Smooth muscle cell of the brain vasculature (primary cell): ENCODE measurements around the gene UBQLN1.
"Not testable (repeated sequence)": the region's sequence is repeated elsewhere in the genome, so short reads cannot be mapped to it uniquely, and the experiment has no call there.

Experiments used
- DNase-seq: peaks from one replicate; pipeline ENCODE4 v3.0.0-alpha.2; 2012; ENCODE audit warnings: low read depth, low spot score

The UBQLN1 gene

DNA sequence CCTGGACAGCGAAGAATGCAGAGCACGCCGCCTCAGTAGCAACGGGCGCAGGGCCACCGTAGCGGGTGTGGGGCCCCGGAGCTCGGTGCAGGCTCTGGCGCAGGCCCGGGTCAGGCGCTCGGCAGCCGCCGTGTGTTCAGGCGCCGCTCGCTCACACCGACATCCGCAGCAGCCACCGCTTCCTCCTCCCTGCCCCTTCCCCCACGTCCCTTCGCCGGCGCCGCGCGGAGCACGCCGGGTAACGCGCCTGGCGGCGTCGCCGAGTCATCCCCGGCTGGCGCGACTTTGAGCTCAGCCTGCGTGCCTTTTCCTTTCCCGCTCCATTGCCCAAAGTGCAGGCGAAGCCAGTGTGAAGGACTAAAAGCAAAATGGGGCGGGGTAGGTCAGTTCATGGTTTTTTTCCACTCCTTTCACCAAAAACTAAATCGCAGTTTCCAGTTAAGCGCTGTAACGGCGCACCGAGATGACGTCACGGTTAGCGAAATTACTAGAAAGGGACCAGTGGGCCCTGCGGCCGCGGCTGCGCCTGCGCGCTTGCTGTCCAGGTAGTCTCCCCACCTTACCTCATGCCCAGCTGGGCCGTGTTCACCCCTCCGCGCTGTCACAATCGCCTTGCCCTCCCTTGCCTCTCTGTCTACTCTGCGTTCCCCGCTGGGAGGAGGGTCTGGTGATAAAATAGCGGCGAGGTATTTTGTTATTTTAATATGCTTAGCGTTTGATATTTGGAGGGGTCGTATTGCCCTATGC, at the start of gene UBQLN1:
Gene UBQLN1 (minus strand): TSS at position 191 of the 747 bp plus-strand sequence. CDS start 279 bp downstream, outside the sequence.
- DNase-seq = peak; percentile 84

DNA sequence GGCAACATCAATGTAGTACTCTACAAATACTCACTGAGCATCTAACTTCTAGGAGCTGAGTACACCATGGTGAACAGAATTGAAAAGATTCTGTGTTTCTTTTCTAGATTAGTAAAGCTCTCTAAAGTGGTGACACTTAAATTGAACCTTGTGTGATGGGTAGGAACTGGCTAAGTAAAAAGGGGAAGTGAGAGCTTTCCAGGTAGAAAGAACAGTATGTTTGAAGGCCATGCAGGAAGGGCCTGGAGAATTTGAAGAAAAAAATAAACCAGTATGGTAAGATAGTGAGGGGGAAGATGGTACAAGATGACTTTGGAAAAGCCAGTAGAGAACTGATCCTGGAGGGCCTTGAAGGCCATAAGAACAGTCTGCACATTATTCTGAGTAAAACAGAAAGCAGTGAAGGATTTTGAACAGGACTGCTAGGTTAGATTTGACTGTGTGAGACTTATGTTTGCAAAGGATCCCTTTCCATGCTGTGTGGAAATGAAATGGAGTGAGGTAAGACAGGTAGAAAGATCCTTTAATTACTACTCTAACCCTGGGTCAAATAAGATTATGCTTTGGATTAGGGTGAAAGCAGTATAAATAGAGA, 46.7 kb upstream of the UBQLN1 start:
- DNase-seq = no peak

DNA sequence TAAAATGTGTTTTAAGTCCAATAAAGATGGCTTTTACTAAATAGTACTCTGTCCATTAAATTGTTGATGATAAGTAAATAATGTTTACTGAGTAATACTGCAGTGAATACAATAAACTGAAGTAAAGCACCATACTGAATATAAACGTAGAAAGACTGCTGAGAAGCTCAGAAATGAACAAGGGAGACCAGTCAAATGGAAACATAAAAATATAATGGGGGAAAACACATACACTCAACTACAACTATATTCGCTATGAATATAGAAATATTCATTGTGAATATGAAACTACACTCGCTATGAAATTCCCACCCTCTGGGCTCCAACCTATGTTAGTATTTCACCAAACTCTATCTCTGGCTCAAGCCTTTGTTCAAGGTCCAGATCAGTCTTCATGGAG, 41.9 kb upstream of the UBQLN1 start:
- no peak for DNase-seq

DNA sequence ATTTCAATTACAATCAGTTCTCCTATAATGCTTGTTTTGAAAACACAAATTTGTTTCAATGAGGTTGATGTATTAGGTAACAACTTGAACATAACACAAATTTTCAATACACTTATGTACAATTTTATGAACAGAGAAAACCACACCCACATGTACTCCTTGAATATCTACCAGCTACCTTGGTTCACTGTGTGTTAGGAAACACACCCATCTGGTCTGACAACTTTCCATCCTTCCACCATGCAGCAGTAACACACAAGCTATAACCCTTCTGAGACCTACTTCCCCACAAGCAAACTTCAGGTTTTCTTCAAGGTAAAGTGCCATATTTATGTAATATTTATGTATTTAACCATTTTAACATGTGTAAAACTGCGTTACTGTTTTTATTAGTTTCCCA, 36.4 kb upstream of the UBQLN1 start:
- DNase-seq = no peak

DNA sequence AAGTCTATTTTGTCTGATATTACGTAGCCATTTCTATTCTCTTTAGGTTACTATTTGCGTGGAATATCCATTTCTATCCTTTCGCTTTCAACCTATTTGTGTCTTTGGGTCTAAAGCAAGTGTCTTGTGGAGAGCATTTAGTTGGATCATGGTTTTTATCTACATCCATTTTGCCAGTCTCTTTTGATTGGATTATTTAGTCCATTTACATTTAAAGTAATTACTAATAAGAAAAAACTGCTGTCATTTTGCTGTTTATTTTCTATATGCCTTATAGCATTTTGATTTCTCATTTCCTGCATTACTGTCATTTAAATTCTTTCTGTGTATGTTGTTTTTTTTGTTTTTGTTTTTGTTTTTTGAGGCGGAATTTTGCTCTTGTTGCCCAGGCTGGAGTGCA, 26.0 kb upstream of the UBQLN1 start:
- DNase-seq = no peak

DNA sequence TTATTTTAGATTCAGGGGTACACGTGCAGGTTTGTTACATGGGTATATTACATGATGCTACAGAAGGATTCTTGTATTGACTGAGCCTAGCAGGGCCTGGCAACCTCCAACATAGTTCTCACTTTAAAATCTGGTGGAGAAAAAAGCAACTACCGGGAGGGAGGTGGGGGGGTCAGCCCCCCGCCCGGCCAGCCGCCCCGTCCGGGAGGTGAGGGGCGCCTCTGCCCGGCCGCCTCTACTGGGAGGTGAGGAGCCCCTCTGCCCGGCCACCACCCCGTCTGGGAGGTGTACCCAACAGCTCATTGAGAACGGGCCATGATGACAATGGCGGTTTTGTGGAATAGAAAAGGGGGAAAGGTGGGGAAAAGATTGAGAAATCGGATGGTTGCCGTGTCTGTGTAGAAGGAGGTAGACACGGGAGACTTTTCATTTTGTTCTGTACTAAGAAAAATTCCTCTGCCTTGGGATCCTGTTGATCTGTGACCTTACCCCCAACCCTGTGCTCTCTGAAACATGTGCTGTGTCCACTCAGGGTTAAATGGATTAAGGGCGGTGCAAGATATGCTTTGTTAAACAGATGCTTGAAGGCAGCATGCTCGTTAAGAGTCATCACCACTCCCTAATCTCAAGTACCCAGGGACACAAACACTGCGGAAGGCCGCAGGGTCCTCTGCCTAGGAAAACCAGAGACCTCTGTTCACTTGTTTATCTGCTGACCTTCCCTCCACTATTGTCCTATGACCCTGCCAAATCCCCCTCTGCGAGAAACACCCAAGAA, 21.0 kb upstream of the UBQLN1 start:
- DNase-seq = not testable (repeated sequence)

DNA sequence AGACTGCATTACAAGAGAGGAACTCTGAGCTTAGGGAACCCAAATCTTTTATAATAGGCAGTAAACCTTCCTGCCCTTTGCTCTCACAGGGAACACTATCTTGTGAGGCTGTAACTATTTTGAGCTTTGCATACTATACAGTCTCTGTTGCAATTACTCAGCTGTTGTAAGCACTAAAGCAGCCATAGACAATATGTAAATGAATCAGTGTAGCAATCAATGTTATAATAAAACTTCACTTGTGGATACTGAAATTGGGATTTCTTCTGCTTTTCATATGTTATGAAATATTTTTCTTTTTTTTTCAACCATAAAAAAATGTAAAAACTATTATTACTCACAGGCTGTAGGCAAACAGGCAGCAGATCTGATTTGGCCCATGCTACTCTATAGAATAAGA, 16.7 kb upstream of the UBQLN1 start:
- no peak for DNase-seq

DNA sequence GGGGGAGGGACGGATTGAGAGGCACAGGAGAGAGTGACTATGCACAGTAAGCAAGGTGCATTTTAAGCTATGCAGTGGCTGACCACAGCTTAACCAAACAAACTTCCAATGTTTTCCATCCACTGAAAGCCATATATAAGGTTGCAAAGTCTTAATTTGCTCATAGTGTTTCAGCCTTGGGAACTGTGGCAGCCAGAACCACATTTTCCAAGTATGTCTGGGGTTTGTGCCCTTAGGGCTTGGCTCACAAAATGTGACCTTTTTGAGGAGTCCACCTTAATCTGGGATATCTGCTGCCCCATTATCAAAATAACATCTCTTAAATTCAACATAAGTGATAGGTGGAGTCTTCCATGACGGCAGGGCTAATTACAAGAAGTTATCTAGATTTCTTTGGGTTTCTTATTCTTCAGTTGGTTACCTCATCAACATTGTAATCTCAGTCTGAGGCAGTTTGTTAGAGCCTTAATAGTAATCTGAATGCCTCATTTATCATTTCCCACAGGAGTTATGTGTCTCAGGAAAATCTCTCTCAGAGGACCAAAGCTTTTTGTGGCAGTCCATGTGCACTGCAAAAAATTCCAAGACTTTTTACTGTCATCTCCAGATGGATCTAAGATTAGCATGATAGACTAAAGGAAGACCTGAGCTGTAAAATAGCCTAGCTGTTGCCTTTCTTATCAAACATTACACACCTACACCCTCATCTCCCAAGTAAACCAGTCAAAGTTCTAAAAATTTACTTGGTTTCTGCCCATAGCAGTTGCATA, 15.2 kb upstream of the UBQLN1 start:
- no peak for DNase-seq

DNA sequence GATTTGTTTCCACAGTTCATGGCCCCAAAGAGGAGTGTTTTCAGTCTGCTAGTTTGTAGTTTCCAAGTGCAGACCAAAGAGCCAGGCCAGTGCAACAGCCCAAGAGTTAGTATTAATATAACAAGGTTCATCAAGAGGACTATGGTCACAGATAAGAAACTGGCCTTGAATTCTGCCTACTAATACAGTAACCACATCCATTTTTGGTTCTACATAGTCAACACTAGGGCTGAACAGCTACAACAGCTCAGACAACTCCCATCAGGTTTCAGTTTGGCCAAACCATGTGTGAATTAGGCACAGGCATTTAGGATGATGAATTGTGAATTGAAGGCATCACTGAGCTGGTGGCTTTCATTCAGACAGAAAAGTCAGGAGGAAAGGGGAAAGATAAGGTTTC, 13.8 kb upstream of the UBQLN1 start:
- no peak for DNase-seq

DNA sequence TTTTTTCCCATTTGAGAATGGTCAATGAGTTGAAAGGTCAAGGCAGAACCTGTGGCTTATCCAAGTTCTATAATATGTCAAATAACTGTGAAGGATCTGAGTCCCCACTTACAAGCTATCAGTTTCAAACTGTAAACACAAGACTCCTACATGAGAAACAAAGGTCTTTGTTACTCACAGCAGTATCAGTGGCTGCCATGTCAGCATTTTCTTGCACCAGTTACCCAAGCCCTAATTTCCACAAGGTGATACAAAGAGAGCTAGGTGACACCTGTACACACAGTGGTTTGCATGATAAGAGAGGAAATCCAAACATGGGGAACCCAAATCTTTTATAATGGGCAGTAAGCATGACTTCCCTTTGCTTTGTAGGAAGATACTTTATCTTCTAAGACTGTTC, 8.0 kb upstream of the UBQLN1 start:
- no peak for DNase-seq

DNA sequence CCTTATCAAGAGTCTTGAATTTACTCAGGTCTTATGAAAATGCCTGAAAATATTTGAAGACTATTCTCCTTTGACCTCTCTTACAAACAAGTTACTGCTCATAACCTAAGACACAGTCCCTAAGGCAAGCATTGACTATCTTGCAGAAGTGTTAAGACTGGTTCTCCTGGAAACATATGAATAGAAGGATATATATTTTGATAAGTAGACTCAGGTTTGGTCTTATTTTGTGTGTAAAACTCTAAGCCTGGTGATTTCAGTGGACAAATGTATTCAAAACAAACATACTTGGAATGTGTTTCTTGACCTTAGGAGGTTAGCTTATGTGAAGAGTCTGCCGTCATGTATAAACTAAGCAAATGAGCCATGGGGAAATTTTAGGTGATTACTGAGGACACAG, 7.5 kb upstream of the UBQLN1 start:
- DNase-seq = no peak

DNA sequence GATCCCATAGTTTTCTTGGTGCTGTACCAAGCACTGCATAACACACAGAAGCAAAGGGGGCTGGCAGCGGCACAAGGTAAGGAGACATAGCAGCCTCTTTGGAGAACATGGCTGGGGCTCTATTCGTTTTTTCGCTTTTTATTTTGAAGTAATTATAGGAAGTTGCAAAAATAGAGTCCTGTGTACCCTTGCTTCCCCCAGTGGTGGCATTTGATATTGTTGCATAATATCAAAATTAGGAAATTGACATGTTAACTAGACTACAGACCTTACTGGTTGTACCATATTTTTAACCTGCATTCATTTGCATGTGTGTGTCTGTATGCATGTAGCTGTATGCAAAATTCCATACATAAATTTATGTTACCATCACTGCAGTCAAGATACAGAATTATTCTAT, 6.6 kb upstream of the UBQLN1 start:
- no peak for DNase-seq

DNA sequence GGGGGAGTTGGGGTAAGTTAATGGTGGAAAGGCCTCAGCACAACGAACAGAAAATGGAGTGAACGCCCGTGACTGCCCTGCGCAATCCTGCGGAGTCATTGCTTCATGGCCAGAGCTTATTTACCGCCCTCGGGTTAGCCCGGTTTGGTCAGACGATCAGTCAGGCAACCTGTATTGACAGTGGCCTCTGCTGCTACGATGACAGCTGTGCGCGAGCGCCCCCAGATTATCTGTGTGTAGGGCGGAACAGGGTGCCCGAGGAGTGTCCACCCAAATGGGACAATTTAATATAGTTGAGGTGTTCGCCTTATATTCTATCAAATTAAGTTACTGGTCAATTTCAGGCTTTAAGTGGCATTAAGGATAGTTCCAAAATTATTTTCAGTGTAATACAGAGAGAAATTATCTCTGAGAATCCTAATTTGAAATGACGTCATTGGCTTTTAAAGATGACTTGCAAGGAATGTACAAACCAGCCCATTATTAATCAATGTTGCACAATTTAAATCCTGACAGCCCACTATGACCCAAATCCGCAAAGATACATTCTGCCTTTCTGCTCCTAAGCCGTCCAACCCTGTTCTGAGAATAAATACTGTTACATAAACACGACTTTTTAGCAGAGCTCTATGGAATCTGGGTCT, 879 bp upstream of the UBQLN1 start:
- peak; percentile 6 for DNase-seq

DNA sequence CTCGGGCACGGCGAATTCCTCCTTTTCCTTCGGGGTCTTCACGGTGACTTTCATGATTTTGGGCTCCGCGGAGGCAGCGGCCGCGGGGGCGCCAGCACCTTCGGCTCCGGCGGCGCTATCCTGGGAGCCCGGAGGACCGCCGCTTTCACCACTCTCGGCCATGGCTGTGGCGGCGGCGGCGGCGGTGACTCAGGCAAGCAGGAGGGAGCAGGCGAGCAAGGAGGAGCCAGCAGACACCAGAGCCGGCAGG, 315 bp downstream of the UBQLN1 start:
- no peak for DNase-seq

DNA sequence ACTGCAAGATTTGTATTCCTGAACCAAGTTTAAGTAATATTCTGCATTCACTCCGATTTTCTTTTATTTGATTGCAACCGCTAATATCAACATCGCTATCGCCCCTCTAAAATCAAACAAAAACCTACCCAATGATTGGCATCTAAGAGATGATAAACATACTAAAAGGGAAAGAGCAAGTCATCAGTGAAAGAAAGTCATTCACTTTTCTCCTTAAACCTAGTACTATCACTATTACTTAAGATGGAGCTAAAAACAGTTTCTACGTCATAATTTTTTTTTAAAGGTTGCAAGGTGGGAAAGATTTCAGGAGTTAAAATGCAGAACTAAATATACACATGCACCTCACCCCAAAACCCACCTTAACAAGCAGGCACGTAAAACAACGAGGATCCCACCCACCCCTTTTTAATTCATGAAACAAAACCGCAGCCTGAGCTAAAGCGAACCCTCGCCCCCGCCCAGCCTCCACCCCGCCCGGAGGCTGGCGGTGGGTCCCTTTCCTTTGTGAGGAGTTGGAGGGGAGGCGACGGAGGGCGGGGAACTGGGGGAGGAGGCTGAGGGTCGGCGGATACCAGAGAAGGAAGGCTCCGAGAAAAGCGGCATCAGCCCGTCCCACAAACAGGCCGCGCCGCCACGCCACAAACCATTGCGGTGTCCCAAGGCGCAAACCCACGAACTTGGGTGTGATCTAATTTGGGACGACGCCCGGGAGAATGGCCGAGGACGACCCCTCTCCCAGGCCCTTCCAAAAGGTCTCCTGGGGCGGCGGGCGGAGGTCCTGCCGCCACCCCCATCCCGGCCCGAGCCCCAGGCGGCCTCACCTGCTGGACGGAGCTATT, 861 bp downstream of the UBQLN1 start:
- DNase-seq = no peak

DNA sequence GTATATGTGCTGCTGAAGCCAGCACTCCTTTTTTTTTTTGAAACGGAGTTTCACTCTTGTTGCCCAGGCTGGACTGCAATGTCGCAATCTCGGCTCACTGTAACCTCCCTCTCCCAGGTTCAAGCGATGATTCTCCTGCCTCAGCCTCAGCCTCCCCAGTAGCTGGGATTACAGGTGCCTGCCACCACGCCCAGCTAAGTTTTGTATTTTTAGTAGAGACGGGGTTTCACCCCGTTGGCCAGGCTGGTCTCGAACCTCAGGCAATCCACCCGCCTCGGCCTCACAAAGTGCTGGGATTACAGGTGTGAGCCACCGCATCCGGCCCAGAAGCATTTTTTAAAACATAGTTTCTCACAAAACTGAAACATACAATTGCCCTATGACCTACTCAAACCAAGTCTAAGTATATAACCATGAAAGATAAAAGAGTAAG, 2.5 kb downstream of the UBQLN1 start:
- not testable (repeated sequence) for DNase-seq

DNA sequence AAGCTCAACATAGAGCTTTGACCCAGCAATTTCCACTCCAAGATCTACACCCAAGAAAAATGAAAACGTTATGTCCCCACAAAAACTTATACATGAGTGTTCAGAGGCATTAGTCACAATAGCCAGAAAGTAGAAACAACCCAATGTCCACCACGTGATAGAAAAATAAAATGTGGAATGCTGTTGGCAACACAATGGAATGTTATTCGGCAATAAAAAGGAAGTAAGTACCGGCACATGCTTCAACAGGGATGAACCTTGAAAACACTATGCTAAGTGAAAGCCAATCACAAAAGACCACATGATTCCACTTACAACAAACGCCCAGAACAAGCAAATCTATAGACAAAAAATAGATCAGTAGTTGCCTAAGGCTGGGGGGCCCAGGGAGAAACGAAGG, 6.0 kb downstream of the UBQLN1 start:
- peak; percentile 7 for DNase-seq

DNA sequence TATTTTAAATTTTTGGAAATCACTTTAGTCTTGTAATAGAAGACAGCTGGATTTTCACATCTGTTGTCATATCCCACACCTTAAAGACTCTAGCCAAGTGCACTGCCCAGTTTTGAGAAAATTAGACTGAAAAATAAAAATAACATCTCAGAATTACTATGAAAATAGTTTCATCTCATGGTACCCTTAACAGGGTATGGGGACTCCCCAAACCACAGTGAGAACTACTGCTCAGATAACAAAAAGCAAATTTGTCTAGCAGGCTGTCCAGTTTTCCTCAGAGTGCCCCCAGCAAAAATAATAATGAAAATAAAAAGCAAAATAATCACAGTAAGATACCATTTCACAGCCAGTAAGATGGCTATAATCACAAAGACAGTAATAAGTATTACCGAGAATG, 6.5 kb downstream of the UBQLN1 start:
- no peak for DNase-seq

DNA sequence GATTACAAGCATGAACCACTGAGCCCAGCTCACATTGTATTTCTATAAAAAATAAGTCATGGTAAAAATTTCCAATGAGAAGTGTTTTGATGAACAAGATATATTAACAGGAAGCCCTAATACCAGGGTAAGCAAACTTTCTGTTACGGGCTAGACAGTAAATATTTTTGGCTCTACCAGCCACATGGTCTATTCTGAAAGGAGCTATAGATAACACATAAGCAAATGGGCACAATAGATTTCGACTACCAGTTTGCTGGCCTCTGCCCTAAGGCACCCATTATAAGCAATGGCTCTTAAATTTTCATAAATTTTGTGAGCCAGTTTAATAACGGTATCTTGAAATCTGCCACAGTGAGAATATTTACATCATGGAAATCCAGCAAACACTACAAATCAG, 8.1 kb downstream of the UBQLN1 start:
- DNase-seq = no peak

DNA sequence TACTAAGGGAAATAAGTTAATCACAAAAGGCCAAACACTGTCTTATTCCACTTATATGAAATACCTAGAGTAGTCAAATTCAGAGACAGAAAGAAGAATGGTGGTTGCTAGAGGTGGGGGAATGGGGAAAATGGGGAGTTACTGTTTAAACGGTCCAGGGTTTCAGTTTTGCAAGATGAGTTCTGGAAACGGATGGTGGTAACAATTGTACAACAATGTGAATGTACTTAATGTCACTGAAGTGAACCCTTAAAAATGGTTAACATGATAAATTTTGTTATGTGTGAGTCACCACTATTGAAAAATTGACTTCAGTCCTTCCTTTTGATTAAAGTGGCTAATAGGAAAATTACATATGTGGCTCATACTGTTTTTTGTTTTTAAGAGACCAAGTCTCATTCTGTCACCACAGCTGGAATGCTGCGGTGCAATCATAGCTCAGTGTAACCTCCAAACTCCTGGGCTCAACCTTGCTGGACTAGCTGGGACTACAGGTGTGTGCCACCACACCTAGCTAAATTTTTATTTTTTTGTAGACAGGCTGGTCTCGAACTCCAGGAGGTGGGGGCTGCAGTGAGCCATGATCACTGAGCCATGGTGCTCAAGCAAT, 8.7 kb downstream of the UBQLN1 start:
- DNase-seq = no peak
